Lower leg skin (tissue), 3 donors: ENCODE data around the gene DIRAS1.

Experiments used
- POLR2A ChIP-seq, 2 donors: fragments of 450-650 bp; IDR thresholded peaks; one replicate each; pipeline ENCODE4 v1.6.1; 2016 to 2017; ENCODE audit warnings: antibody characterized with exemption in 2 of 2, mild to moderate bottlenecking in 1 of 2, moderate library complexity in 1 of 2
- TF ChIP-seq, protein P1 (sequence below), 3 donors: fragments of 450-650 bp; IDR thresholded peaks; one replicate each; pipeline ENCODE4 v1.5.1; 2016; ENCODE audit warnings: antibody characterized with exemption in 3 of 3, mild to moderate bottlenecking in 3 of 3, moderate library complexity in 2 of 3

DNA sequence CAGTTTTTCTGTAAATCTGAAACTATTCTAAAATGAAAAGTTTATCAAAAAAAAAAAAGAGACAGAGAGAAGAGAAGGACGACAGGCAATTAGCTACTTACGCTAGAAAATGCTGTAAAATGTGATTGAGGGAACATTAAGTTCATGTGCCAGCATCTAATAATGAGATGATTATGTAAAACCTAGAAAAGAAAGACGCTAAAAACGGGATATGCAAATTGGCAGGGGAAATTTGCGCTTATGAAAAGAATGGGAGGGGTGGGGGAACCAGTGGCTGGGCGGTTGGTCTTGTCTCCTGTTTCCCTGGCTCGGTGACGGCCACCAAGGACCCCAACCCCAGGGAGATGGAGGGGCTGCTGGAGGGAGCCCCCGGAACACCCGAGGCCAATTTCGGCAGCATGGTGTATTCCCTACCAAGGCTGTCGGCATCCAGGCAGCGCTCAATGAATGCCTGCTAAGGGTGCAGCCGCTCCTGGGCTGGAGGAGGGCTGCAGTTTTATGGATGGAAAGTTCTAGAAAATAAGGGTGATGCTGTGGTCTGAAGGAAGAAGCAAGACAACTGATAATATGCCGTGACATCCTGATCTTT lies 52.9 kb downstream of the DIRAS1 start:
- TF ChIP-seq POLR2A (IDR thresholded peaks at IDR 0.05): no peak
- TF ChIP-seq, protein P1, sequence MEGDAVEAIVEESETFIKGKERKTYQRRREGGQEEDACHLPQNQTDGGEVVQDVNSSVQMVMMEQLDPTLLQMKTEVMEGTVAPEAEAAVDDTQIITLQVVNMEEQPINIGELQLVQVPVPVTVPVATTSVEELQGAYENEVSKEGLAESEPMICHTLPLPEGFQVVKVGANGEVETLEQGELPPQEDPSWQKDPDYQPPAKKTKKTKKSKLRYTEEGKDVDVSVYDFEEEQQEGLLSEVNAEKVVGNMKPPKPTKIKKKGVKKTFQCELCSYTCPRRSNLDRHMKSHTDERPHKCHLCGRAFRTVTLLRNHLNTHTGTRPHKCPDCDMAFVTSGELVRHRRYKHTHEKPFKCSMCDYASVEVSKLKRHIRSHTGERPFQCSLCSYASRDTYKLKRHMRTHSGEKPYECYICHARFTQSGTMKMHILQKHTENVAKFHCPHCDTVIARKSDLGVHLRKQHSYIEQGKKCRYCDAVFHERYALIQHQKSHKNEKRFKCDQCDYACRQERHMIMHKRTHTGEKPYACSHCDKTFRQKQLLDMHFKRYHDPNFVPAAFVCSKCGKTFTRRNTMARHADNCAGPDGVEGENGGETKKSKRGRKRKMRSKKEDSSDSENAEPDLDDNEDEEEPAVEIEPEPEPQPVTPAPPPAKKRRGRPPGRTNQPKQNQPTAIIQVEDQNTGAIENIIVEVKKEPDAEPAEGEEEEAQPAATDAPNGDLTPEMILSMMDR (IDR thresholded peaks at IDR 0.05): no peak
